ENCODE measurements around the gene DMBX1. TPM values are rescaled to one million over a fixed set of nuclear protein-coding genes. Genes with fewer than 3 reads are reported as not detected.

DMBX1 gene
- total and polyA plus RNA-seq, 9 of the 15 experiments (the other 6 are each of a cell fraction or from before 2014, with no cell fraction given), result 0.25 to 4.3 (median 1.0) TPM

DNA sequence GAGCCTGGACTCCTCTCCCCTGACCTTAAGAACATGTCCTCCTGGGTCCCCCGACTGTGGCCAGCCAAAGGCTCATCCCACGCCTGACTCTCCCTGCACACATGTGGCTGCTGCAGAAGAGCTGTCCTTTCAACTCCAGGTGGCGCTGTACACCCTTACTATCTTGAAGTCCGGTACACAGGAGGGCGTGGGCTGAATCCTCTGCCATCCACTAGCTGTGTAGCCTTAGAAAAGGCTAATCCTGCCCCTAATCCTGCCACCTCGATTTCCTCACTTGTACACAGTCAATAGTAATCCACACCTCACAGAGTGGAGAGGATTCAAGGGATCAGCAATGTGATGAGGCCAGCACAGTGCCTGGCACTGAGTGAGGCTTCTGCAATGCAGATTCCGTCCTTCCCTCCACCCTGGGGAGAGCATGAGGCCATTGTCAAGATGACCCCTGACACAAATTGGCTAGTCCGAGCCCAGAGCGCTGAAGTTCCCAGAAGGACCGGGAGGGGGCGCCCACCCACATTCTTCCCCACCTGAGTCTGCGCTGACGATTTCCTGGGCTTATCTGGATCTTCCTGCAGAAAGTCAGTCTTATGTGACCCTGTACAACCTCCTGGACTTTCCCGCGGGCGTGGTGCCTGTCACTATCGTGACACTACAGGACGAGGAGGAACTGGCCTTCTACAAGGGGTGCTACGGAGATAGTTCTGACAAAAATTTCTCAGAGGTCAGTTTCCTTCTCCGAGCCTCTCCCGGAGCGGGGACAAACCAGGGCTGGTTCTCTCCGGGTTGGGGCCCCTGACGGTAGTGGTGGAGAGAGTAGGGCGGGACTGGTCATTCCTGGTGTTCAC, 47.1 kb upstream of the DMBX1 start:
- 1% methylated on average over 25 of the region's 25 CpGs for WGBS (ENCODE audit: insufficient coverage, low coverage, missing lambda C conversion rate)
- Histone ChIP-seq H3K27ac (ENCODE audit: extremely low read depth, low read depth, low read length) (peak overlapping the region; percentile 82), H4K20me1 (replicated peaks; ENCODE audit: control insufficient read depth, insufficient read depth, low read length) (0 out of 2 replicates have a peak, but pooled peaks cover 3% of the 10 kb centered on the region), H3K4me3 (peak overlapping the region; percentile 28), H3K9me3 (replicated peaks; ENCODE audit: control insufficient read depth, insufficient read depth, low read depth, low read length) (no peaks in the 10 kb centered on the region), H3K4me1 (replicated peaks in 1 of 2; ENCODE audit: control insufficient read depth in 2 of 2, insufficient read depth in 2 of 2, low read length in 2 of 2) (peaks cover 23 to 32% of the 10 kb centered on the region in 2 experiments), H3K4me2 (ENCODE audit: insufficient read depth, low read length) (peak overlapping the region; percentile 87), H3K9ac (ENCODE audit: insufficient read depth in 1 of 2, low read depth in 2 of 2, low read length in 2 of 2) (peak overlapping the region; percentile 56 to 67; a peak in 3 of 4 replicates), H2AFZ (ENCODE audit: low read depth, low read length) (peak overlapping the region; percentile 98), H3K27me3 (ENCODE audit: control insufficient read depth in 2 of 2, insufficient read depth in 2 of 2, low read length in 2 of 2) (no peaks in the 10 kb centered on the region), H3K36me3 (ENCODE audit: control insufficient read depth, insufficient read depth, low read length) (no peaks in the 10 kb centered on the region), H3K79me2 (ENCODE audit: control insufficient read depth, insufficient read depth, low read length) (no peaks in the 10 kb centered on the region), H3K9me1 (ENCODE audit: control insufficient read depth, insufficient read depth, low read length) (no peaks in the 10 kb centered on the region)
- no TSS peak for BruUV-seq (replicated peaks)
- DNase-seq (ENCODE audit: extremely low read depth in 1 of 4, low spot score in 3 of 4), result peak; percentile 93 to 98 (median 94)
- ChIA-PET CTCF (ENCODE audit: low intra/inter-chr PET ratio) (interaction anchor here (0.7 to 7.9 kb wide), 5 partner anchors 36 to 283 kb away, joined by 3 to 144 read pairs (median 4); no protein-coding TSS in a partner anchor), POLR2A (interaction anchor here (0.5 to 2.3 kb wide), 11 partner anchors 9 to 391 kb away, joined by 3 to 7 read pairs (median 3); partner anchors contain the start of gene MKNK1)
- intact Hi-C loops (cut with micrococcal nuclease), result loop anchor here (1.0 to 2.0 kb wide), 4 partner anchors 36 to 276 kb away; partner anchors contain the start of gene EFCAB14
- peak; percentile 98 for FAIRE-seq
- ATAC-seq, result peak; percentile 93
- in situ Hi-C loops (cut with MboI), result no loop called here
- TF ChIP-seq CBFB (CRISPR knock-in tag; IDR thresholded peaks at IDR 0.05), result peak; percentile 86
- no peak for TF ChIP-seq TAF9B (IDR thresholded peaks at IDR 0.05; ENCODE audit: partially characterized antibody)
- TF ChIP-seq SIN3B (IDR thresholded peaks at IDR 0.05; ENCODE audit: low read depth), result 0 out of 2 replicates have a peak, but pooled peaks have one; percentile 39
- no peak for TF ChIP-seq BRCA1 (IDR thresholded peaks at IDR 0.05)
- TF ChIP-seq BRCA1 (CRISPR knock-in tag; IDR thresholded peaks at IDR 0.05), result no peak
- TF ChIP-seq TBL1XR1 (IDR thresholded peaks at IDR 0.05; ENCODE audit: low read length in 2 of 2), result peak; percentile 15 to 57; a peak in 3 of 4 replicates
- TF ChIP-seq, protein P1, sequence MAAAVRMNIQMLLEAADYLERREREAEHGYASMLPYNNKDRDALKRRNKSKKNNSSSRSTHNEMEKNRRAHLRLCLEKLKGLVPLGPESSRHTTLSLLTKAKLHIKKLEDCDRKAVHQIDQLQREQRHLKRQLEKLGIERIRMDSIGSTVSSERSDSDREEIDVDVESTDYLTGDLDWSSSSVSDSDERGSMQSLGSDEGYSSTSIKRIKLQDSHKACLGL (CRISPR knock-in tag; IDR thresholded peaks at IDR 0.05; ENCODE audit: borderline replicate concordance, poor library complexity, severe bottlenecking), result no peak
- TF ChIP-seq SP2 (IDR thresholded peaks at IDR 0.05; ENCODE audit: extremely low read depth, low read depth, low read length, poor library complexity, severe bottlenecking), result no peak
- no peak for TF ChIP-seq ZKSCAN3 (CRISPR knock-in tag; IDR thresholded peaks at IDR 0.05)
- no peak for TF ChIP-seq RFX7 (CRISPR knock-in tag; IDR thresholded peaks at IDR 0.05)
- no peak for TF ChIP-seq ZNF282 (CRISPR knock-in tag; IDR thresholded peaks at IDR 0.05)
- TF ChIP-seq, protein P2, sequence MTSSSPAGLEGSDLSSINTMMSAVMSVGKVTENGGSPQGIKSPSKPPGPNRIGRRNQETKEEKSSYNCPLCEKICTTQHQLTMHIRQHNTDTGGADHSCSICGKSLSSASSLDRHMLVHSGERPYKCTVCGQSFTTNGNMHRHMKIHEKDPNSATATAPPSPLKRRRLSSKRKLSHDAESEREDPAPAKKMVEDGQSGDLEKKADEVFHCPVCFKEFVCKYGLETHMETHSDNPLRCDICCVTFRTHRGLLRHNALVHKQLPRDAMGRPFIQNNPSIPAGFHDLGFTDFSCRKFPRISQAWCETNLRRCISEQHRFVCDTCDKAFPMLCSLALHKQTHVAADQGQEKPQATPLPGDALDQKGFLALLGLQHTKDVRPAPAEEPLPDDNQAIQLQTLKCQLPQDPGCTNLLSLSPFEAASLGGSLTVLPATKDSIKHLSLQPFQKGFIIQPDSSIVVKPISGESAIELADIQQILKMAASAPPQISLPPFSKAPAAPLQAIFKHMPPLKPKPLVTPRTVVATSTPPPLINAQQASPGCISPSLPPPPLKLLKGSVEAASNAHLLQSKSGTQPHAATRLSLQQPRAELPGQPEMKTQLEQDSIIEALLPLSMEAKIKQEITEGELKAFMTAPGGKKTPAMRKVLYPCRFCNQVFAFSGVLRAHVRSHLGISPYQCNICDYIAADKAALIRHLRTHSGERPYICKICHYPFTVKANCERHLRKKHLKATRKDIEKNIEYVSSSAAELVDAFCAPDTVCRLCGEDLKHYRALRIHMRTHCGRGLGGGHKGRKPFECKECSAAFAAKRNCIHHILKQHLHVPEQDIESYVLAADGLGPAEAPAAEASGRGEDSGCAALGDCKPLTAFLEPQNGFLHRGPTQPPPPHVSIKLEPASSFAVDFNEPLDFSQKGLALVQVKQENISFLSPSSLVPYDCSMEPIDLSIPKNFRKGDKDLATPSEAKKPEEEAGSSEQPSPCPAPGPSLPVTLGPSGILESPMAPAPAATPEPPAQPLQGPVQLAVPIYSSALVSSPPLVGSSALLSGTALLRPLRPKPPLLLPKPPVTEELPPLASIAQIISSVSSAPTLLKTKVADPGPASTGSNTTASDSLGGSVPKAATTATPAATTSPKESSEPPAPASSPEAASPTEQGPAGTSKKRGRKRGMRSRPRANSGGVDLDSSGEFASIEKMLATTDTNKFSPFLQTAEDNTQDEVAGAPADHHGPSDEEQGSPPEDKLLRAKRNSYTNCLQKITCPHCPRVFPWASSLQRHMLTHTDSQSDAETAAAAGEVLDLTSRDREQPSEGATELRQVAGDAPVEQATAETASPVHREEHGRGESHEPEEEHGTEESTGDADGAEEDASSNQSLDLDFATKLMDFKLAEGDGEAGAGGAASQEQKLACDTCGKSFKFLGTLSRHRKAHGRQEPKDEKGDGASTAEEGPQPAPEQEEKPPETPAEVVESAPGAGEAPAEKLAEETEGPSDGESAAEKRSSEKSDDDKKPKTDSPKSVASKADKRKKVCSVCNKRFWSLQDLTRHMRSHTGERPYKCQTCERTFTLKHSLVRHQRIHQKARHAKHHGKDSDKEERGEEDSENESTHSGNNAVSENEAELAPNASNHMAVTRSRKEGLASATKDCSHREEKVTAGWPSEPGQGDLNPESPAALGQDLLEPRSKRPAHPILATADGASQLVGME (CRISPR knock-in tag; IDR thresholded peaks at IDR 0.05), result no peak; the same call in 1 of the 2 replicates
- TF ChIP-seq PTTG1 (tag; IDR thresholded peaks at IDR 0.05; ENCODE audit: low read depth), result no peak
- TF ChIP-seq POLR2AphosphoS2 (IDR thresholded peaks at IDR 0.05; ENCODE audit: low read length), result no peak
- TF ChIP-seq KDM5B (IDR thresholded peaks at IDR 0.05; ENCODE audit: insufficient replicate concordance, low read depth, low read length), result no peak
- no peak for TF ChIP-seq OTX1 (CRISPR knock-in tag; IDR thresholded peaks at IDR 0.05)
